GM12801 (cell line): ENCODE data around the gene SHROOM3.

Source experiments
- CTCF ChIP-seq: IDR thresholded peaks from one replicate; pipeline ENCODE4 v1.5.1; 2011; ENCODE audit warnings: control low read depth; ENCODE audit not compliant: insufficient read length; ENCODE audit errors: extremely low read depth

Gene SHROOM3

GRCh38 chr4:76523593-76523992 lies 88.6 kb downstream of the SHROOM3 start:
- TF ChIP-seq CTCF = no peak

- no peak for TF ChIP-seq CTCF
Observed at GRCh38 chr4:76525751-76526150, 90.7 kb downstream of the SHROOM3 start.

- no peak for TF ChIP-seq CTCF
Observed at GRCh38 chr4:76526585-76526990, 91.6 kb downstream of the SHROOM3 start.

GRCh38 chr4:76527666-76528065 lies 92.6 kb downstream of the SHROOM3 start:
- TF ChIP-seq CTCF = no peak

- no peak for TF ChIP-seq CTCF
Observed at GRCh38 chr4:76531597-76531996, 96.6 kb downstream of the SHROOM3 start.

GRCh38 chr4:76532805-76533204 lies 97.8 kb downstream of the SHROOM3 start:
- no peak for TF ChIP-seq CTCF

- TF ChIP-seq CTCF = no peak
Observed at GRCh38 chr4:76533314-76533713, 98.3 kb downstream of the SHROOM3 start.
